IPS-20b (cell line): ENCODE data around the gene PPFIBP1.

Experiments
- H3K27ac ChIP-seq: one replicate; pipeline ENCODE4 v1.5.1; 2013; ENCODE audit warnings: low read length
- H3K27me3 ChIP-seq: 2 replicates; pipeline ENCODE4 v1.6.1; 2013; ENCODE audit warnings: mild to moderate bottlenecking, low read length, inconsistent platforms; ENCODE audit not compliant: insufficient read depth
- H3K36me3 ChIP-seq: 2 replicates; pipeline ENCODE4 v1.6.1; 2013; ENCODE audit warnings: low read depth, mild to moderate bottlenecking, inconsistent platforms, low read length, moderate library complexity; ENCODE audit not compliant: insufficient read depth
- H3K4me1 ChIP-seq: 2 replicates; pipeline ENCODE4 v1.6.1; 2013; ENCODE audit warnings: mild to moderate bottlenecking, control low read depth, inconsistent platforms, low read length, moderate library complexity; ENCODE audit not compliant: insufficient read depth
- H3K4me3 ChIP-seq: 2 replicates; pipeline ENCODE4 v1.5.1; 2013; ENCODE audit warnings: mild to moderate bottlenecking, low read length, inconsistent platforms
- H3K9ac ChIP-seq: 2 replicates; pipeline ENCODE4 v1.6.1; 2013; ENCODE audit warnings: low read depth, mild to moderate bottlenecking, inconsistent platforms, low read length, moderate library complexity
- H3K9me3 ChIP-seq: 2 replicates; pipeline ENCODE4 v1.6.1; 2013; ENCODE audit warnings: mild to moderate bottlenecking, low read depth, low read length, inconsistent platforms; ENCODE audit not compliant: insufficient read depth

The PPFIBP1 gene

DNA sequence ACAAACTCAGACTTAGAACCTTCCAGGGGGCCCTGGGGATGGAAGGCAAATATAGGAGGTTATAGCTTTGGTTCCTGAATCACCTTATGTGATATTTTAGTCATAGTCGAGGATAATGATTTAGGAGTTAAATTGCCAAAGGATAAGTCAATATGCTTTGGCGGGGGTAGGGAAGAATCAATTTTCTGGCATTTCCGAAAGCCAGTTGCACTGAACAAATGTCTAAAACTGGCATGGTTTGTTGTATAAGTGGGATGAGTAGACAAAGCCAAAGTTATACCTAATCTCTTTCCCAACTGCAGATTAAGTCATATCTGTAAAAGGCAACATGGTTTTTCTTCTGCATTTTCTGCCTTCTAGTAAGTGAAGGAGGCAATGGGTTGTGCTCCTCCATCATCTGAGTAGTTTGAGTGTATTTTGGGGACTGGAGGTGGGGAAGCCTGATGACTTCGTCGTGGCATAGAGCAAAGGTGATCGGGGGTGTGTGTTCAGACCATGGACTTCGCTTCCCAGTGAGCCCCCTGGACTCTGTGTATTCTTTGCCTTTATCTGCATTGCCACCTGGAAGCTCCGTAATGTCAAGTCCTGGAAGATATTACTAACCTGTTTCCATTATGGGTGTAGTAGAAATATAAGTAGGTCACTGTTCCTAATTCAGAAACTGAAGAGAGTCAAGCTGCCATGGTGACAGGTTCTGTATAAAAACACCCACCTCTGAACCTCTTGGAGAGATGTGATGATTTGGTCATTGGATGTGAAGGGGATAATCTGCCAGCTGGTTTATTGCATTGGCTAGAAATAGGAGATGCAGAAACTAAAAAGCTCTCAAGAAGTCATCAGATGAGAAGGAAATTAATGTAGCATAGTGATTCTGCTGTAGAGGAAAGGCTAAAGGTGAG, 24.5 kb downstream of the PPFIBP1 start:
- Histone ChIP-seq H3K27me3 (no peaks in the 10 kb centered on the region; the same call in 1 of the 2 replicates), H3K9ac (no peak overlapping the region), H3K4me3 (no peak overlapping the region), H3K4me1 (peaks cover 11% of the 10 kb centered on the region), H3K27ac (no peak overlapping the region), H3K9me3 (no peaks in the 10 kb centered on the region), H3K36me3 (no peaks in the 10 kb centered on the region)

DNA sequence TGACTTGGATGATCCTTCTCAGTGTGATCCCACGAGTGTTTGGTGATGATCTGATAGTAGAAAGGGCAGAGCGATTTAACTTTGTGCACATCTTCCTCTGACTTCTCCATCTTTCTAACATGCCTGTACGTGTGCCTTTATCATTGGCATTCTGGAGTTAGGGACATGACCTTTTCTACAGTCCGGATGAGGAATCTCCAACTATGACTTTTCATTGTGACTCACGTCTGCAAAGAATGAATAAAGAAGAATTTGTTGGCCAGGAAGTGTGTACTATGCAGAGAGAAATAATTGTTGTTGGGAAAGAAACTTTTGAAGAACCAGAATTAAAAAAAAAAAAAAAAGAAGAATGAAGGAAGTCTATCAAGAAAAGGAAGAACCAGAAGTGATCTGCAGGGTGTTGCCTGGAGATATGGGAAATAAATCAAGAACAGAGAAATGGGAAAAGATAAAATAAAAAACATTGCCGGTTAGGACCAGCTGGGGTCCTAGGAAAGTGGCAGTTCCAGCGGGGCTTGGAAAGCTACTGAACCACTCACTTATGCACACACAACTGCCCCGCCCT, 25.3 kb downstream of the PPFIBP1 start:
- peaks cover 11% of the 10 kb centered on the region for H3K4me1 ChIP-seq
- H3K27ac ChIP-seq, result no peak overlapping the region

DNA sequence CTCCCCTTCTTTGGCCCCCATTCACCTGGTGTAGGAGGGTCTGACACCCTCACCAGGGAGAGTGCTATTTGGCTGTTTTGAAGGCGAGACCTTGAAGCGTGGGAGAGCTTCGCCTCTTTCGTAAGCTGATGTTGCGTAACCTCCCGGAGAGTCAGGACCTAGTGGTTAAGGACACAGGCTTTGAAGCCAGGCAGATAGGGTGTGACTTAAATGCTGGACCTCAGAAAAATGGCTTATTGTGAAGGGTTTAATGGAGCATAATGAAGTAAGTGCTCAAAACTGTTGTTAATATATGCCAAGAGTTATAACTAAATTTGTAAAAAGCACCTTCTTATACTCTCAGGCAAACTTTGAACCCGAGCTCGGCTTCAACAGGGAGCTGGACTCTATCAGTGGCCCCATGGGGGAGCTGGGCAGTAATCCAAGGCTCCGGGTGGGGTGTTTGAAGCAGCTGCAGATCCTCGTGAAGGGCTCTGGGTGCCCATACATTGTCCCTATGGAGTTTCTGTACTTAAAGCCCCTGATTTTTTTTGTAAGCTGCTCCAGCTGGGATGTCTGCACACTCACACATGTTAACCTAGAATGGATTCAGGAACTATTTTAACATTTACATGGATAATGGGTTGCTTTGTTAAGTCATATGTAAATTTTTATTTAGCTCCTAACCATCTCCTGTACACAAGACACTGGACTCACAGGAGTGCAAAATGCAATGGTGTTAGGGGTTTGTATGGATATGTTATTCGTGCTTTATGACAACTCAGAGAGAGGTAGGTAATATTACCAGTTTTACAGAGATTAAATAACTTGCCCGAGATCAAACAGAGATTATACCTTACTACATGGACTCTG, 26.0 kb downstream of the PPFIBP1 start:
- H3K4me3 ChIP-seq, result no peak overlapping the region

More for the DNA sequence above, 25.3 kb downstream of the PPFIBP1 start:
- H3K27me3 ChIP-seq, result no peaks in the 10 kb centered on the region; the same call in 1 of the 2 replicates
- H3K9ac ChIP-seq, result no peak overlapping the region
- H3K36me3 ChIP-seq, result no peaks in the 10 kb centered on the region
- H3K9me3 ChIP-seq, result no peaks in the 10 kb centered on the region
- H3K4me3 ChIP-seq, result no peak overlapping the region

DNA sequence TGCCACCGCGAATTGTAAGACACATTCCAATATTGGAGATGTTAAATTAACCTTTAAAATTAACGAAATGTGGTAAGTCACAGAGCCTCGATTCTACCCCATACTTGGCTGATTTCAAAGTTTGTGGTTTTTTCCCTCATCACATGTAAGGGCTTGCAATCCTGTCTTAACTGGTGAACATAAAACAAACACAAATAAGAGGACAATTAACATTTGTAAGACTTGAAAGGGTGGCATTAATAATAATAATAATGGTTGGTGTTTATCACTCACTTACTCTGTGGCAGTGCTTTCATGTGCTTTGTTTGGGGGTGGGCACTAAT, 26.6 kb downstream of the PPFIBP1 start:
- Histone ChIP-seq H3K27ac (no peak overlapping the region), H3K4me1 (peaks cover 17% of the 10 kb centered on the region), H3K27me3 (no peaks in the 10 kb centered on the region; the same call in 1 of the 2 replicates), H3K9ac (no peak overlapping the region), H3K4me3 (no peak overlapping the region), H3K9me3 (no peaks in the 10 kb centered on the region), H3K36me3 (no peaks in the 10 kb centered on the region)

More for the DNA sequence above, 26.0 kb downstream of the PPFIBP1 start:
- Histone ChIP-seq H3K36me3 (no peaks in the 10 kb centered on the region), H3K27me3 (no peaks in the 10 kb centered on the region; the same call in 1 of the 2 replicates), H3K4me1 (peaks cover 12% of the 10 kb centered on the region), H3K9me3 (no peaks in the 10 kb centered on the region), H3K9ac (no peak overlapping the region), H3K27ac (no peak overlapping the region)

DNA sequence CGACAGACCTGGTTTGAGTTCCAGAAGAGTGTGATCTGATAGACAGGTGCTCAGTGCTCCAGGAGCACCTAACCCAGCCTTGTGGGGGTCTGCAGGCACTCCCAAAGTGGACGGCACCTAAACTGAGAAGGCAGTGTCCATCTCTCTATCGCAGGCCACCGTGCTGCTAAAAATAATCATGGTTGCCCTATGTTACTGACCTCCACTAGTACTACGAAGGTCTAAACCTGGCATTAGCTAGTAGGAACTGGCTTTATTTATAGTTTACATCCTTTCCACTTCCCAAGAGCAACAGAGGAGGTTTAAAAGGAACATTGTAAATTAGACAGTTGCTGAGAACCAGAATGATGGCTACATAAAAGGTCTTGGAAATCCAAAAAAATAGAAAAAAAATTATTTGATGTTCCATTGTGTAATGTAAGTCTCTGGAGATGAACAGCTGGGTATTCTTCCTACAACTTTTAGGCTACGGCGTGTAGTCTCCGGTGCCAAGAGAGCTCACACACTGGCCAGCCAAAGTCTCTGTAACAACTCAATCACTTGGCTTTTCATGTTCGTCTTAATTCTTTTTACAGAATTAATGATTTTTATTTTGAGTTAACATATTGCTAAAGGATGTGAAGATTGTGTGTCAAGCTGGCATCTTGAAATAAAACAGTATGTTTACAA, 27.3 kb downstream of the PPFIBP1 start:
- Histone ChIP-seq H3K4me3 (no peak overlapping the region), H3K4me1 (peaks cover 17% of the 10 kb centered on the region), H3K27me3 (no peaks in the 10 kb centered on the region; the same call in 1 of the 2 replicates), H3K9me3 (no peaks in the 10 kb centered on the region), H3K9ac (no peak overlapping the region), H3K36me3 (no peaks in the 10 kb centered on the region), H3K27ac (no peak overlapping the region)

DNA sequence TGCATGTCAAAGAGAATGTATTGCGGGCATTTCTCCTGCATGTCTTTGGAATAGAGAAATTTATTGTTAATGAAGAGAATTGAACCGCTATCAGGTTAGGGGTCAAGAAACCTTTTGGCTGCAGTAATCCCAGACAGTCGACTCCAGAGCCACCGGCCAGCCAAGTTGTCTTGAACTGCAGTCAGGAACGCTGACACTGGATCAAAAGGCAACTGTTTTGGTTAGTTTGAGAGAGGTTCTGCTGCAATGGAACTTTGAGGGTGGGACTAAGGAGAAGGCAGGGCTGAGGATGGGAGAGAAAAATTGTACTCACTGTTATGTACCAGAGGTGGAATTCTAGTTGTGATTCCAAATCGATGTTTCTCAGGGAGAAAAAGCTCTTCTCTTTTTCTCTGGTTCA, 28.2 kb downstream of the PPFIBP1 start:
- H3K36me3 ChIP-seq, result no peaks in the 10 kb centered on the region
- no peaks in the 10 kb centered on the region for H3K9me3 ChIP-seq
- H3K27ac ChIP-seq, result no peak overlapping the region
- H3K9ac ChIP-seq, result no peak overlapping the region
- no peak overlapping the region for H3K4me3 ChIP-seq
- H3K4me1 ChIP-seq, result peaks cover 20% of the 10 kb centered on the region
- H3K27me3 ChIP-seq, result no peaks in the 10 kb centered on the region; the same call in 1 of the 2 replicates

DNA sequence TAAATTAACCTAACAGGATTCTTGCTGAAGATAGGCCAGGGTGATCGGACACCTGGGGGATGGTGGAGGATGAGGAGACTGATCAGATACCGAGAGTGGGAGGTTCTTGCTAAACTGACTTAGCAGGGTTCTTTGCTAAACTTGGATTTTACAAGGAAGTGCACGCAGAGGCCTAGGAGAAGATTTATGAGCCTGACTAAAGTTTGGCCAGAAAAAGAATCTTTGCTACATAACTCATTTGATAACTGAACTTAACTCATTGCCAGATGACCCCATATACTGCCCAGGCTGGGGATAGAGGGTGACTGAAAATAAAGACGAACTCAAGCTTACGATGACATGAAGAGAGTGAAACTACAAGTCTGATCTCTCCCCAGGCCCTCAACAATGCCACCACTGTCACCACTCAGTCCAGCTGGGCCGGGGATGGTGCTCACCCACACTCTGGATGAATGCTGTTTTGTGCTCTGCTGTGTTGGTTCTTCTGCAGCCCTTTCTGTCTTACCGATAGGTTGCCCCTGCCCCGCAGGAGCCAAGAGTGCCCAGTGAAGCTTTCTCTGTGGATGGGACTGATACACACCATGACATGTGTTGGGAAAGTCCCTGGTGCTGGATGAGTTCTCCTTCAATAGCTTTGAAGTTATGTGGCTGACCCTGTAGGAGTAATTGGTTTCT, 29.0 kb downstream of the PPFIBP1 start:
- Histone ChIP-seq H3K4me3 (no peak overlapping the region), H3K4me1 (peaks cover 20% of the 10 kb centered on the region), H3K27ac (no peak overlapping the region), H3K27me3 (no peaks in the 10 kb centered on the region; the same call in 1 of the 2 replicates), H3K9ac (no peak overlapping the region), H3K36me3 (no peaks in the 10 kb centered on the region), H3K9me3 (no peaks in the 10 kb centered on the region)

DNA sequence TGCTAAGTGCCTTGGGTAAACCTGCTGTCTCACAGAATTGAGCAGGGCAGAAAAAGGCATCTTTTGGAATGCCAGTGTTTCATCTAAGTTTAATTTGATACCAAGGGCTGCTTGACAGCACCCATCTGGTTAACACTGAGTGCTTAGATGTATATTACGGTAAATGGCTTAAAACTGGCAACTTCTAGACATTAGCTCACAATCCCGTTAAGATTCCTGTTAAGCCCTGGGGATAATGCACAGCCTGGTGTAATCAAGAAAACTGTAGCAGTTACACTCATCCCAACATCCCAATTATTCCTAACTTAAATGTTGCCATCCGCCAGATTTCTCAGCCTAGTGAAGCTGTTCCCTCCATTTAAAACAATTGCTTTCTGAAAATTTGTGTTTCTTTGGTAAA, 29.9 kb downstream of the PPFIBP1 start:
- Histone ChIP-seq H3K27me3 (no peaks in the 10 kb centered on the region; the same call in 1 of the 2 replicates), H3K27ac (no peak overlapping the region), H3K4me3 (no peak overlapping the region), H3K9ac (no peak overlapping the region), H3K4me1 (peaks cover 20% of the 10 kb centered on the region), H3K36me3 (no peaks in the 10 kb centered on the region), H3K9me3 (no peaks in the 10 kb centered on the region)

DNA sequence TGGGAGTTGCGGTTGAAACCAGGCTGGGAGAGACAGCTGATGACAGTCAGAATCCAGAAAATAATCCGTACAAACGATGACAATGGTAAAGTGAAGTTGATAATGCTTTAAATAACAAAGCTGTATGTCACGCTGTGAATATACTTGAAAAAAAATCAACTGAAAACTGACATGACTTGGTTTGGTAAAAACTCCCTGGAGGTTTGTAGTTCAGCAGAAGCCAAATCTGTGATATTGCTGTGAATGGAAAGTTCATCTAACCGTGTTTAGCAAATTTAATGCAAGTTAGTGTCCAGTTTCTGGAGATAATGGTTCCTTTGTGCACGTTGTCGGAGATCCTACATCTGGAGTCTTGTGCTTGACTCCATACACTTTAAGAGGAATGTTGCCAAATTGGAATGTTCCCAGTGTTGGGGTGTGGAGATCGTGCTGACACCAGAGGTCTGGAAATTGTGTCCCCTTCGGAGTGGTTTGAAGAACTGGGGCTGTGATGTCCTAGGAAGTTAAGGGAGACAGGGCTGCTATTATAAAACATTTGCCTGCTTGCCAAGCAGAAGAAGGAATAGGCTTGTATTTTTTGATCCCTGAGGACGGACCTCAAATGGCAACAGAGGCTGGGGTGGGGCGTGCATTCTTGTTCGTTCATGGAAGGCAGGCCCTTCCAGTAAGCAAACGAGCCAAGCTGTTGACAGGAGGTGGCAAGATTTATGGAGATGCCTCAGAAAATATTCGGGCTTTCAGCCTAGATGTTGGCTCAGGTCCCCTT, 30.6 kb downstream of the PPFIBP1 start:
- Histone ChIP-seq H3K36me3 (no peaks in the 10 kb centered on the region), H3K9me3 (no peaks in the 10 kb centered on the region), H3K27me3 (no peaks in the 10 kb centered on the region), H3K9ac (no peak overlapping the region), H3K4me1 (peaks cover 20% of the 10 kb centered on the region), H3K4me3 (no peak overlapping the region), H3K27ac (no peak overlapping the region)

DNA sequence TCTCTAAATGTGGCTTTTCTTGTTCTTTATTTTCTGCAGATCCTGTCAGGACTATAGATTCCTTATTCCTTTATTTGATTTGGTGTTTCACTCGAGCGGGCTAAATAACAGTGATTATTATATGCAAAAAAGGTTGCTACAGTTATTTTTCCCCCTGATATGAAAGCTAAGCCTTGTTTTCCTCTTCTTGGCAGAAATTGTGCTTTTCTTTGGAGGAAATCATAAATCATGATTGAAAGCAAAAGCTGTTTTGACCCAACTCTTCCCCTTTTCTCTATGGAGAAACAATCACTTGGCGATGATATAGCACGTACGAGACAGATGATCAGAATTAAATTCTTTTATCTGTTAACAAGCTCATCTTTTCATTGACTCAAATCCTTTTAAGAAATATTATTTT, 31.4 kb downstream of the PPFIBP1 start:
- H3K4me3 ChIP-seq, result no peak overlapping the region
- H3K27me3 ChIP-seq, result no peaks in the 10 kb centered on the region
- no peak overlapping the region for H3K27ac ChIP-seq
- no peaks in the 10 kb centered on the region for H3K36me3 ChIP-seq
- peaks cover 17% of the 10 kb centered on the region for H3K4me1 ChIP-seq
- no peaks in the 10 kb centered on the region for H3K9me3 ChIP-seq
- H3K9ac ChIP-seq, result no peak overlapping the region
